ENCODE results near the gene ZNF678. TPM values are rescaled to one million over a fixed set of nuclear protein-coding genes. Genes with fewer than 3 reads are reported as not detected.
"Not testable (repeated sequence)": the region's sequence is repeated elsewhere in the genome, so short reads cannot be mapped to it uniquely, and the experiment has no call there.

The ZNF678 gene
- polyA plus RNA-seq, 6 donors from 2014 or later, result 6.5 to 19.5 (median 14.4) TPM

DNA sequence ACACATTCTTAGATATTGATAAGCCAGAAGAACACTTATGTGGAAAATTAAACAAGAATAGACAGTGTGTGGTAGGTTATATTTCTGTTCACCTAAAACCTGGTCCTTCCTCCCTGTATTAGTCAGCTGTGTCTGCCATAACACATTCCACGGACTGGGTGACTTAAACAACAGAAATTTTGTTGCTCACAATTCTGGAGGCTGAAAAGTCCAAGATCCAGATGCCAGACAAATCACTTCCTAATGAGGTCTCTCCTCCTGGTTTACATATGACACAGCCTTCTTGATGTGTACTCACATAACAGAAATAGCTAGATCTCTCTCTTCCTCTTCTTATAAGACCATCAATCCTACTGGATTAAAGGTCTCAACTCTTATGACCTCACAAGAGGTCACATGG is 146.1 kb downstream of the ZNF678 start:
- Mint-ChIP-seq H3K27me3 (peaks cover 0 to 14% (median 0%) of the 10 kb centered on the region in 3 donors), H3K9me3 (peaks cover 9 to 54% (median 39%) of the 10 kb centered on the region in 7 donors)

GRCh38 chr1:227710474-227710873 is 147.1 kb downstream of the ZNF678 start:
- not testable (repeated sequence) for ATAC-seq (ENCODE audit: low read depth in 2 of 2); H3K4me3 Mint-ChIP-seq; H3K27ac Mint-ChIP-seq; DNase-seq
- peaks cover 2 to 24% of the 10 kb centered on the region in 2 donors for H3K36me3 Mint-ChIP-seq
- peaks cover 16 to 58% (median 40%) of the 10 kb centered on the region in 7 donors for H3K9me3 Mint-ChIP-seq
- H3K4me1 Mint-ChIP-seq, result peaks cover 0 to 13% (median 8%) of the 10 kb centered on the region in 3 donors
- peaks cover 0 to 19% (median 0%) of the 10 kb centered on the region in 3 donors for H3K27me3 Mint-ChIP-seq

More for the DNA sequence above, 146.1 kb downstream of the ZNF678 start:
- Mint-ChIP-seq H3K36me3 (peaks cover 0 to 16% of the 10 kb centered on the region in 2 donors), H3K4me3 (no peak overlapping the region), H3K27ac (no peak overlapping the region), H3K4me1 (peaks cover 0 to 13% (median 8%) of the 10 kb centered on the region in 3 donors)
- no peak for DNase-seq
- no peak for ATAC-seq (ENCODE audit: low read depth in 2 of 2)

DNA sequence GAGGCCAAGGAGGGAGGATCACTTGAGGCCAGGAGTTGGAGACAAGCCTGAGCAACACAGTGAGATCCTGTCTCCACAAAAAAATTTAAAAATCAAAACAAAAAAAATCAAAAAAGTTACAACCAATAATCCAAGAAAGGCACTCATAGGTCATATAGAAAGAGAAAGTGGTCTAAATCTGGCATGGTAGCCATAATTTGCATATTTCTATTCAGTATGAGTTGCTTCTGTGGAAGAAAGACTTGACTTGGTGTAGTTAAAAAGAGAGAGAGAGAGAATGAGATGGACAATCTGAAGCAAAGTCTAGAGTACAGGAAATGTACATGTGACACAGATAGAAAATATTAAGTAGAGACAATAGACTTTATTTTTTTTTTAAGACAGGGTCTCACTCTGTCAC is 149.3 kb downstream of the ZNF678 start:
- Mint-ChIP-seq H3K4me1 (peaks cover 0 to 11% (median 5%) of the 10 kb centered on the region in 3 donors), H3K27me3 (peaks cover 0 to 21% (median 0%) of the 10 kb centered on the region in 3 donors), H3K9me3 (peaks cover 22 to 73% (median 49%) of the 10 kb centered on the region in 7 donors), H3K27ac (no peak overlapping the region), H3K4me3 (no peak overlapping the region), H3K36me3 (peaks cover 16 to 36% of the 10 kb centered on the region in 2 donors)
- ATAC-seq (ENCODE audit: low read depth in 2 of 2) (no peak), DNase-seq (no peak)

DNA sequence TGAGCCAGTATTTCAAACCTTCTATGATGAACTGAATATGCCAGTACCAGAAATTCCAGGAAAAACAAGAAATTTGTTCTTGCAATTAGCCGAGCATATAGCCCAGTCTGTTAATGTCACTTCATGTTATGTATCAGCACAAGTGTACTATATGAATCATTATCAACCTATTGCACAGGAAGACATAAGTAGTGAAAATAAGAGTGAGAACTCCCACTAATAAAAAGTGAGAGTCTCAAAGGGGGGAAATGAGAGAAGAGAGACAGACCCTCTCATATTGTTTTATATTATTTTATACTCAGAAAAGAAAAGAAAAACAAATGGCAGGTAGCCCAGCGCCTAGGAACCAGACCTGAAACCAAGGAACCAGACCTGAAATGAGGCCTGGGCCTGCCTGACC is 155.6 kb downstream of the ZNF678 start:
- no peaks in the 10 kb centered on the region for H3K4me1 Mint-ChIP-seq
- H3K36me3 Mint-ChIP-seq, result peaks cover 39 to 80% of the 10 kb centered on the region in 2 donors
- H3K27ac Mint-ChIP-seq, result no peak overlapping the region
- no peak for ATAC-seq (ENCODE audit: low read depth in 2 of 2)
- no peak overlapping the region for H3K4me3 Mint-ChIP-seq
- no peak for DNase-seq
- peaks cover 3 to 21% (median 6%) of the 10 kb centered on the region in 3 donors for H3K27me3 Mint-ChIP-seq
- peaks cover 38 to 99% (median 89%) of the 10 kb centered on the region in 7 donors for H3K9me3 Mint-ChIP-seq

- Mint-ChIP-seq H3K36me3 (peaks cover 23 to 58% of the 10 kb centered on the region in 2 donors), H3K4me3 (peak overlapping the region in 1 of 8 donors; percentile 11), H3K4me1 (peaks cover 7 to 9% (median 8%) of the 10 kb centered on the region in 3 donors), H3K27ac (peak overlapping the region in 1 of 6 donors; percentile 49), H3K27me3 (peaks cover 9 to 16% (median 10%) of the 10 kb centered on the region in 3 donors), H3K9me3 (peaks cover 19 to 63% (median 53%) of the 10 kb centered on the region in 7 donors)
- DNase-seq, result no peak
- no peak for ATAC-seq (ENCODE audit: low read depth in 2 of 2)
These were observed 160.1 kb downstream of the ZNF678 start for GRCh38 chr1:227723474-227723873.

GRCh38 chr1:227725046-227725445 is 161.7 kb downstream of the ZNF678 start:
- H3K27me3 Mint-ChIP-seq, result peaks cover 4 to 16% (median 10%) of the 10 kb centered on the region in 3 donors
- no peak for DNase-seq
- H3K4me3 Mint-ChIP-seq, result no peak overlapping the region
- peaks cover 18 to 43% of the 10 kb centered on the region in 2 donors for H3K36me3 Mint-ChIP-seq
- H3K27ac Mint-ChIP-seq, result no peak overlapping the region
- no peak for ATAC-seq (ENCODE audit: low read depth in 2 of 2)
- H3K9me3 Mint-ChIP-seq, result peaks cover 12 to 48% (median 40%) of the 10 kb centered on the region in 7 donors
- H3K4me1 Mint-ChIP-seq, result peaks cover 13 to 25% (median 24%) of the 10 kb centered on the region in 3 donors

DNA sequence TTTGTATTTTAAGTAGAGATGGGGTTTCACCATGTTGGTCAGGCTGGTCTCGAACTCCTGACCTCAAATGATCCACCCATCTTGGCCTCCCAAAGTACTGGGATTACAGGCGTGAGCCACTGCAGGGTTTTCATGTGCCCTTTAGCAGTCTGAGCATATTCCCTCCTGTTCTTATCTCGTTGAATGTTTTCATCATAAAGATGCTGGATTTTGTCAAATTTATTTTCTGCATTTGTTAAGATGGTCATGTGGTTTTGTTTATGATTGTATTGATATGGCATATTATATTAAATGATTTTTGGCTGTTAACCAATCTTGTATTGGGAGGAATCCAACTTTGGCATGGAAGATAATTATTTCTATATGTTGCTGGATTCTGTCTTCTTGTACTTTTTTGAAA is 163.0 kb downstream of the ZNF678 start:
- ATAC-seq (ENCODE audit: low read depth in 2 of 2) (no peak), DNase-seq (no peak)
- H3K27me3 Mint-ChIP-seq, result peaks cover 4 to 10% (median 9%) of the 10 kb centered on the region in 3 donors
- peak overlapping the region in 1 of 8 donors; percentile 81 for H3K4me3 Mint-ChIP-seq
- peaks cover 4 to 35% (median 28%) of the 10 kb centered on the region in 7 donors for H3K9me3 Mint-ChIP-seq
- peaks cover 8 to 31% of the 10 kb centered on the region in 2 donors for H3K36me3 Mint-ChIP-seq
- H3K4me1 Mint-ChIP-seq, result peaks cover 14 to 29% (median 28%) of the 10 kb centered on the region in 3 donors
- no peak overlapping the region for H3K27ac Mint-ChIP-seq

Other genes with a start within 250 kb of the ZNF678 start
- gene CDC42BPA, start 245.1 kb upstream of the ZNF678 start, polyA plus RNA-seq (ENCODE audit: low read depth in 6 of 6), result under 1 TPM in 4 of 6 donors, not detected in 2; 0.03 to 0.74 (median 0.48) TPM
- 10 to 100 TPM; 34.3 to 43.1 (median 36.5) TPM for gene JMJD4, start 171.7 kb downstream of the ZNF678 start, polyA plus RNA-seq (ENCODE audit: low read depth in 6 of 6)
- 10 to 100 TPM; 30.7 to 45.9 (median 37.9) TPM for gene SNAP47, start 171.9 kb downstream of the ZNF678 start, polyA plus RNA-seq (ENCODE audit: low read depth in 6 of 6)